Activated CD8-positive, alpha-beta memory T cell treated with anti-CD3 and anti-CD28 coated beads, Interleukin-2, amount 50 U/mL, for 24 hours (primary cell): ENCODE results near the gene TNS3.

Source experiments
- DNase-seq: peaks from one replicate; pipeline ENCODE4 v3.0.0-alpha.2; 2020; ENCODE audit errors: extremely low read depth

Gene TNS3

DNA sequence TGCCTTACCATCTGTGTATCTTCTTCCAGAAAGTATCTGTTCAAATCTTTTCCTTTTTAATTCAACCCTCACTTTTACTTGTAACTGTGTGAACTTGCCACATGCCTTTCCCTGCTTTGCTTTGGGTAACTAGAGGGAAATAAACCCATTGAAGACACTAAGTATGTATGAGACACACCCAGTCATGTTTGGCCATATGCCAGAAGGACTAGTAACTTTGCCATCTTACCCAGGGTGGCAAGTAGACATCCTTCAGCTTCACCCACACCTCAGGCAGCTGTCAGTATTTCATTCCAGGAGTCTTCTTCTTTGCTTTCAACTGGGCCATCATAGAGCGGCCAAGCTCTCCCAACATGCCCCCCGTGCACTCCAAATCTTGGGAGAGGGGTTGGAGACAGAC lies 323.1 kb downstream of the TNS3 start:
- no peak for DNase-seq

DNA sequence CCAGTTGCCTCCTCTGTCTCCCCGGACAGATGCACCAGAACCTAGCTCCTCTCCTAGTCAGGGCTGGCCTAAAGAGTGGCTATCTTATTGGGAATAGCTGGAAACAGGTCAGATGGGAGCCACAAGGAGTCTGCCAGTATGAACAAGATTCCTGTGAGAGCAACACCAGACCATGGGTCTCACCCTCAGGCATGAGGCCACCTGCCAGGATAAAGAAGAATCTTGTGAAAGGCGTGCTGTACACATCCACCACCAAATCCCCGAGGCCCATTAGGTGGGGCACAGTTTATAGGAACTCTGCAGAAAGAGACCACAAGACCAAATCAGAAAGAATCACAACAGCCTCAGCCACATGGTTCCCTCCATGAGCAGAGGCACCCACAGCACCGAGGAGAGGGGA lies 325.9 kb downstream of the TNS3 start:
- no peak for DNase-seq

DNA sequence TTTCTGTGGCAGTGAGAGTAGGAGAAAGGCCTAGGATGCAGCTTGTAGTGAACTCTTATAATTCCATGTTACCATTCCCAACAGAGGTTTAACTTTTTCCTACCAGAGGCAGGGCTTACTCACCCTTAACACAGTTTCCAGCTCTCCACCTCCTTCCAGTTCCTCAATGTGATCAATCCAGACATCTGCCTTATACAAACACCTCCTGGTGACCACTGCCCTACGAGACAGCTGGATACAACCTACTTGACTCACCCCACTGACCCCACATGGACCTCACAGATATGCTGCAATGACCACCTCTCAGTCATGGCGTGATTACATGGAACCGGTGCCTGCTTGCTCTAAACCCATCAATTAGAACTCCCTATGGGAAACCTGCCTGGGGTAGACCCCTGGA lies 326.5 kb downstream of the TNS3 start:
- DNase-seq: no peak

DNA sequence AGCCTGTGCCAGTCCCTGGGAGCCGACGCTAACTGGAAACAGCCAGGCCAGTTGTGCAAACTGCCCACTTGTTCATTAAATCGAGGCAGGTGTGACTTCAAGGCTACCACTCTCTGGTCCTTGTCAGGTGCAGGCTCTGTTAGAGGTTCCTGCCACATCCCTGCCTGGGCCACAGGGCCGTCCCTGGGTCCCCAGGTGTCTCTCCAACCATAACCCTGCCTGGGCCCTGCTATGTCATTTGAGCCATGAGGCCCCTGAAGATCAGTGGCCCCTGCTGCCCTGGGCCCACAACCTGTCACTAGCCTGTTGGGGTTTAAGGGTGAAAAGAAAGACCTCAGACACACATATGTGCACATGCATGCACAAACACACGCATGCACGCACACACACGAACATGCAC lies 326.9 kb downstream of the TNS3 start:
- DNase-seq: no peak

DNA sequence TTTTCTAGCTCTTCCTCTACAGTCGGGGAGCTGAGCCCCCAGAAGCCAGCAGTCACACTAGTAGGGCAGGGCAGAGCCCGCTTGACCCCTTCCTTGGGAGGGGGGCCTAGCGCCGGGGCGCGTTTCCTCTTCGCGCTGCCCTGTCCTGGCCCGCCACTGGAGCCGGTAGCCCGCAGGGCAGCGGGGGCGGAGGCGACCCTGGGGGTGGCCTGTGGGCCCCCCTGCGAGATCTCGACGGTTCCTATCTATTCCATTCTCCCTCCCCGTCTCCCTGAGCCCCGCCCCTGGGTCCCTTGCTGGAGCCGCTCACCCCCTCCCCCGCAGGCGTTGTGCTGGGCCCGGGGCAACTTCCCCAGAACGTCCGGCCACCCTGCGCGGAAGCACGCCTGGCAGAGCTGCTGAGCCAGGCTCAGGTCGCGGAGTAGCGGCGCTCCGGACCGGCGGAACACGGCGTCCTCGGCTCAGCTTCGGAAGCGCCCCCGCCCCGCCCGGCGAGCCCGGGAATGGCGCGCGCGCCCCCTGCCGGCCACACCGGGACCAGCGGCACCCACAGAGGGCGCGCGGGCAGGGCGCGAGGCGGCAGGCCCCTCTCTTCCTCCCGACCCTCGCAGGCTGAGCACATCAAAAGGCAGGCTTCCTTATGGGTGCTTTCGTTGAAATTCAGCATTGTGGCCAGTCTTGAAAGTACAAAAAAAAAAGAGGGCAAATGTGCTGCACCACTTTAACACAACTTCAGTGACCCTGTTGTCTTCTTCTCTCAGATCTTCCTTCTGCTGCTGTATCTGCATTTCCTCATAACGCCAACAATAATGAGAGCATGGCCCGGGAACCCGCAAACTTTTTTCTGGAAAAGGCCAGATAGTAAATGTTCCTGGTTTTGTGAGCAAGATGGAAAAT lies 327.6 kb downstream of the TNS3 start:
- no peak for DNase-seq

DNA sequence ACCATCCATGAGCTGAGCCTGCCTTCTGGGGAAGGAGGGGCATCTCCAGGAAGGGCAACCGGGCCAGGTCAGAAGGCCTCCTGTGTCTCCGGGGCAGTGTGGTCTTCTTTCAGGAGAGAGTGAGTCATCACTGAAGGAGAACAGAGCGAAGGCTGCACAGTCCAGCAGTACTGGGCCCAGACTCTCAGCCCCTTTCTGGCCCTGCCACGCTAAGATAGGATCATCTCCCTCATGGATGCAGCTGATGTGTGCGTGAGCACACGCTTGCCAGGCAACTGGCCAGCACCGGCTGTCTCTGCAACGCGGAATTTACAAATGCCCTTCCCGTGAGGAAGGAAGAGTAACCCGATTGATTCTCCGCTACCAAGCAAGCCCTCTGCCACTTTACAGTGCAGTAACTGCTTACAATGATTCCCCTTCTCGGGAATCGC lies 328.2 kb downstream of the TNS3 start:
- DNase-seq: no peak

DNA sequence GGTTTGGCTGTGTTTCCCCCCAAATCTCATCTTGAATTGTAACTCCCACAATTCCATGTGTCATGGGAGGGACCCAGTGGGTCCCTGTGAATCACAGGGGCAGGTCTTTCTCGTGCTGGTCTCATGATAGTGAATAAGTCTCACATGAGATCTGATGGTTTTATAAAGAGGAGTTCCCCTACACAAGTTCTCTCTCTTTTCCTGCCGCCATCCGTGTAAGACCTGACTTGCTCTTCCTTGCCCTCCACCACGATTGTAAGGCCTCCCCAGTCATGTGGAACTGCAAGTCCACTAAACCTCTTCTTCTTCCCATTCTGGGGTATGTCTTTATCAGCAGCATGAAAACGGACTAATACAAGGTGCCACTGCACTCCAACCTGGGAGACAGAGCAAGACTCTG lies 329.2 kb downstream of the TNS3 start:
- no peak for DNase-seq

DNA sequence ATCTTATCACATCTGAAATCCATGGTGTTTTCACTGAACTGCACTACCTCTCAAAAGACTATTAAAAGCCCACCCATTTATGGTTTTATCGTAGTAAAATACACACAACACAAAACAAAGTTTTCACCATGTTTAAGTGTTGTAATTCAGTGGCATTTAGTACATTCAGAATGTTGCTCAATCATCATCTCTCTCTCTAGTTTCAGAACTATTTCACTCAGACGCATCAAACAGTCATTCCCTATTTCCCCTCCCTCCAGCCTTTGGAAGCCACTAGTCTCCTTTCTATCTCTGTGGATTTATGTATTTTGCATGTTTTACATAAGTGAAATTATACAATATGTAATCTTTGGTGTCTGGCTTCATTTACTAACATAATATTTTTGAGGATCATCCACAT lies 332.6 kb downstream of the TNS3 start:
- DNase-seq: no peak

DNA sequence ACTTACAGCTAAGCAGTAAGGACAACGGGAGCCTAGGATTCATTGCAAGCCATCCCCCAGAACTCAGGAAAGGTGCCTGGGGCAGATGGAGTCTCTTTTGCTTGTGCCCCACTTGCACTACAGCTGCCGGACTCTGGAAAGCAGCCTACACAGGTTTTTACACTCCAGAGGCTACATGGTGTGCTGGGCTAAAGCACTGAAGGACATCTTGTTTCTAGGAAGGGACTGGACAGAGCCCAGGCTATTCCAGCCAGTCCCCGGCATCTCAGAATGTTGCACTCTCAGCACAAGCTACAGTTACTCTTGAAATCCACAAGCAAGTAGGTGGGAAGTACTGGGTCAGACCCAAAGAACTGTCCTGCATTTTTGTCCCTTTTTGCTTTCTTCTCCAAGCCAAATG lies 333.1 kb downstream of the TNS3 start:
- DNase-seq: no peak

DNA sequence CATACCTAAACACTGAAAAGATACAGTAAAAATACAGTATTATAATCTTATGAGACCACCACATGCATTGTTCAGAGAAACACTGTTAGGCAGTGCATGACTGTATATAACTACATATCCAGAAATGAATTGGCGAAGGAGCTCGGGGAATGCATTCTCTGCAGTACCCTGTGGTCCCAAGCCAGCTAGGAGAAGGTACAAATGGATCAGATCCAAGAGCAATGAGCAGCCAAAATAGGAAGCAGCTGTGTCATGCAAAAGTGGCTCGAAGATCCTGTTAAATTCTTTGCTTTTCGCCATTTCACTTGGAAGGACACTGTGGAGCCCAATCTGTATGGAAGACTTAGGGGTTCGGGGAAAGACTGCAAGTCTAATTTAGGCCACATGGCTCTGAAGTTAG lies 334.8 kb downstream of the TNS3 start:
- DNase-seq: no peak

DNA sequence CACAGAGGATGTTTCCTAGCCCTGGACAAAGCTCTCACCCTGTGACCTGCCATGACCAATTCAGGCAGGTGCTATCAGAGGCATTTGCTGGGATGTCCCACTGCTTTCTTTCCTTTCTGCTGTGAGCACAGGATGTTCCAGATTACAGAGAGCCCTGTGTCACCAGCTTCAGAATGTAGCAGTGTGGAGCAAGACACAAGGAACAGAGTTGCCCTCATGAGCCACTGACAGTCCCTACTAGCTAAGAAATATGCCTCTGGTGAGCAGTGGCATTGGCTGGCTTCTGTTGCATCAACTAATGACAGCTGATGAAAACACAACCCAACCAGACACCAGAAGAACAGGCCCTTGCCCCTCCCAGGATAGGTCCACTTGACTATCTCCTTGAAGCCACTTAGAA lies 337.2 kb downstream of the TNS3 start:
- DNase-seq: no peak

DNA sequence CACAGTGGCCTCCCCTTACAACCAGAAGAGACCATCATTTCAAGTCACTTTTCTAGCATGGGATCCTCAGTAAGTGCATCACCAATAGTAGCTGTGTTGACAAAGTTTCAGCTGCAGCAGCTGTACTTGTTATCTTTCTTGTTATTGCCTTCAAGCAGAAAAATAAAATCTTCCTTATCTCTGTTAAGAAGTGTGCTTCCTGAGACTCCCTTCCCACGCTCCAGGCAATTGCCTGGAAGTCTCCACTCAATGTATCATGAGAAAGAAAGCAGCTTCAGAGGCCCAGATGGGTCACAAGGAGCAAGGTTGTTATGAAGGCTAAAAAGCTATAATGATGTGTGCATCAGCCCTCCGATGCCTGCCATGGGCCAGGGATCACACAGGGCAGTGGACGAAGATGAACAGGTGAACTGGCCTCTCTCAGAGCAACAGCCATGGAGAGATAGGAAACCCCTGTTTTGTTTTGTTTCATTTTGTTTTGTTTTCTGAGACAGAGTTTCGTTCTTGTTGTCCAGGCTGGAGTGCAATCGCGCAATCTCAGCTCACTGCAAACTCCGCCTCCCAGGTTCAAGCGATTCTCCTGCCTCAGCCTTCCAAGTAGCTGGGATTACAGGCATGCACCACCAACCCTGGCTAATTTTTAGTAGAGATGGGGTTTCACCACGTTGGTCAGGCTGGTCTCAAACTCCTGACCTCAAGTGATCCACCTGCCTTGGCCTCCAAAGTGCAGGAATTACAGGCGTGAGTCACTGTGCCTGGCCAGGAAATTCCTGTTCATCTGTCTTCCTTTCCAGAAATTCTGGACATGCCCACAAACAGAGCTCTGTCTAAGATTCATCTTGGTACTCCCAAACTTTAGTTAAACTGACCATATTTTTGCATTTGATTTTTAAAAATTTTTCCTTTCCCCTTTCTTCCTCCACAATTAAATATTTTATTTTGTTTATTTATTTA lies 340.5 kb downstream of the TNS3 start:
- DNase-seq: no peak

DNA sequence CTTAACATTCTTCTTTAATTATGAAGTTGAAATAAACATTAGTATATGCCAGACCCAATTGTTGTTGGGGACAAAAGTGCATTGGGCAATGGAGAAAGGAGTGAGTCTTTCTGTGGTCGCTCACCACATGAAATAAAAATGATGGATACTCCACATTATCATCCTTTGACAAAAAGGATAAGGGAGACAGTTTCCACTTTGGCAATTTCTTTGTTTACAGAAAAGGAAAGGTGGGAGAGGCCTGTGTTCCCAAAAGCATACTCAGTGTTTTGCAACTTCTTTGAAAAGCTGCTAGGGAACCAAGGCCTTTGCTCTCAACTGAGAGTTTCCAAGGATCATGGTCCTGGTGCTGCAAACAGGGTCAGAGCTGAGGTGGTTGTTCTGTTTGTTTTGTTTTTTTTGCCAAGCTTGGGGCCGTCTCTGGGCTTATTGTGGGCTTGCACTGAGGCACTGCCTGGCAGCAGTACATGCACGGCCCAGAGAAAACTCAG lies 341.9 kb downstream of the TNS3 start:
- no peak for DNase-seq

DNA sequence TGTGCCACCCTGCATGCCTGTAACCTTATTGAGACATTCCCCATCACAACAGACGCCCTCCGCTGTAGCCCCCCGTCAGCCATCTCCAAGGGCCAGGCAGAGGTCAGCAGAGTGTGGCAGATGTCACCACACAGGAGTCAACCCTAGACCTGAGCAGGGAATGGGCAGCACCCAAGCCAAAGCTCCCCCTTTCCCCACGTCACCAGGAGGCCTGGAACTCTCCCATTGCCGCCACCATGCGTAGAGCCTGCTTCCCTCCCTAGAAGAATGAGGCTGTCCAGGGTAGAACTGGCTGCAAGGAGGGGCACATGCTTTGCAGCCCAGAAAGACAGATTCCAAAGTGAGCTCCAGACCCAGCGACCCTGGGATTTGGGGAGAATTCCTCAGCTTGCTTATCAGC lies 342.9 kb downstream of the TNS3 start:
- DNase-seq: no peak

DNA sequence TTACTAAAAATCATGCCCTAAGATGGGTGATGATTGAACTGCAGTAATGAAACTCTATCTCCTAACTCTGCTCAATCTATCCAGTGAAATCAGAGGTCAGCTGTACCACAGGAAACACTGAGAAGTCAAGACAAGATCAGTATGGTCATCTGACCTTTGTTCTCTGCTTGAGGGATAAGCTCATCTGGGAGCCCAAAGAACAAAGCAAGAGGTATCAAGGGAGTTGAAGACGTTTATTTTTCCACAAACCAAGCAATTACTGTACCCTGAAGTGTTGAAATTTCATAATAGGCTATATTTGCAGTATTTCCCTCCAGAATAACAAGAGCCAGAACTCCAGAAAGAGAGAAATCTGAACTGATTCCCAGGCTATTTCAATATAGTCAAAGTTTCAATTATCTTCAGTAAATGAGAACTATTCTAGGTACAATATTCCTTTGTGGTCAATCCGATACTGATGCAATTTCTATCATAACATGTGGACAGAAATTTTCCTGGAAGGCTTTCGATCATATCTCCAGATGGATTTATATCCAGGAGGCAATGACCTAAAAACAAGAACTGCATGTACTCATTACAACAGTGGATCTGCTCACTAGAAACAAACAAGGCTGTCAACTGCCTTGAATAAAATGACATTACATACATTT lies 345.3 kb downstream of the TNS3 start:
- no peak for DNase-seq

DNA sequence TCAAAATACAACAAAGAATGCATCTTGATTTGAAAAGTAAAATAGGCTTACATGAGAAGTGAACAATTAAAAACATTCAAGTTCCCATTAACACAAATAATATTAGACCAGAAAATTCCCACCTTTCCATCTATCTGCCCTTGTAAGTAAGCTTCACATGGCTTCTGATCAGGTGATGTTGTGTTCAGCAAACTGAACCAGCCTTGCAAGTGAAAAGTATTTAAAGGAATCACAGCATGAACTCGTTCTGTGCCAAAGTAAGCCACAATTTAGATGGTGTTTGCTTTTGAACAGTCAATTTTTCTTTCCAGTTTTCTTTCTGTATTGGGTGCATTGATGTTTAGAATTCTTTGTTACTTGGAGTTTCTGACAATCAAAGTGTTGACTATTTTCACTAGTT lies 347.9 kb downstream of the TNS3 start:
- DNase-seq: no peak

DNA sequence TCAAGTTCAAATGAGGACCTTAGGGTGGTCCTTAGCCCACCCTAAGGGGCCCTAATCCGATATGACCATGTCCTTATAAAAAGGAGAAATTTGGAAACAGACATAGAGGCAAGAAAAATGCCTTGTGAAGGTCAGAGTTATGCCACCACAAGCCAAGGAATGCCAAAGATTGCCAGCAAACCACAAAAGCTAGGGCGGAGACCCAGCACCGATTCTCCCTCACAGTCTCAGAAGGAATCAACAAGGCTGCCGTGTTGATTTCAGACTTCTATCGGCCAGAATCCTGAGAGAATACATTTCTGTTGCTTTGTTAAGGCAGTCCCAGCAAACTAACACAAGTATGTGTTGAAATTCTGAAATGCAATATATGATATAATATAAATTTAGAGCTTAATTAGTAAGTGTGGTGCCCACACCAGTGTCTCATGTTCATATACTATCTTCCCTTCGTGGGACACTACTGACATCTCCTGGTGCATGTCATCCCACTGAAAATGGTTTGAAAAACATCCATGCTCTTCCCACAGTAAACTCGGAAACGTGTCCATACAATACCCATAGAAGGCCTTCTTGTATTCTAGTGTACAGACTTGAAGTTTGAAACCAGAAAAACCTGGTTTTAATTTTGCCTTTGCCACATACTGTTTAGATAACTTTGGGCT lies 349.0 kb downstream of the TNS3 start:
- DNase-seq: no peak

DNA sequence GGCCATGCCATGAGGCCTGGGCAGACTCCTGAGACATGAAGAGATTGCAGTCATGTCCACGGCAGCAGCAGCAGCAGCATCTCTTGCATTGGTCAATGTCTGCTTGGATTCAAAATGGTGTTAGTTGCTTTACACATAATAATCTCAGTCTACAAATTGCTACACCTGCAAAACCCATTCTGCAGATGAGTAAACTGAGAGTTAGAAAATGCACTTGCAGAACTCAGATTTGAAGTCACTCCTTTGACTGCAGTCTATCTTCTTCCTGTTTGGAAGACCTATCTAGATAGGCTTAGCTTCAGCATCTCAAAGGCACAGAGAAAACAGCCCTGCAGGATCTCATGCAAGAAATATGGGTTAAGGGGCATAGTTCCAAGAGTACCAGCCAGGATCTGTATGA lies 350.3 kb downstream of the TNS3 start:
- DNase-seq: no peak

DNA sequence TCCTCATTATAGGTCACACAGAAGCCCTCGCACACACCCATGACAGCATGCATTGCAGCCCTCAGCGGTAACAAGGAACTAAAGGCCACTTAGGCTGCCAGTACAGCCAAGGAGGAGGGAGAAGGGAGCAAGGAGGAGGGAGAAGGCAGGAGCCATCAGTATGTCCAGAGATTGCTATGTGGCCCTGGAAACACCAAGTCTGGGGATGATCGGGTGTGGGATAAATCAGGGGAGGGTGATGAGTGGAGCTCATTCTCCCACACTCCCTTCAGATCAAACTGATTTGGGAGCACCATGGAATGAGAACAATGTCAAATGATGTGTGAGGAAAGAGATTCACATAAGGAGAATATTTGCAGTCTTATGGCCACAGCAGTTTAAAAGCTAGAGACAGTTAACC lies 350.9 kb downstream of the TNS3 start:
- no peak for DNase-seq

DNA sequence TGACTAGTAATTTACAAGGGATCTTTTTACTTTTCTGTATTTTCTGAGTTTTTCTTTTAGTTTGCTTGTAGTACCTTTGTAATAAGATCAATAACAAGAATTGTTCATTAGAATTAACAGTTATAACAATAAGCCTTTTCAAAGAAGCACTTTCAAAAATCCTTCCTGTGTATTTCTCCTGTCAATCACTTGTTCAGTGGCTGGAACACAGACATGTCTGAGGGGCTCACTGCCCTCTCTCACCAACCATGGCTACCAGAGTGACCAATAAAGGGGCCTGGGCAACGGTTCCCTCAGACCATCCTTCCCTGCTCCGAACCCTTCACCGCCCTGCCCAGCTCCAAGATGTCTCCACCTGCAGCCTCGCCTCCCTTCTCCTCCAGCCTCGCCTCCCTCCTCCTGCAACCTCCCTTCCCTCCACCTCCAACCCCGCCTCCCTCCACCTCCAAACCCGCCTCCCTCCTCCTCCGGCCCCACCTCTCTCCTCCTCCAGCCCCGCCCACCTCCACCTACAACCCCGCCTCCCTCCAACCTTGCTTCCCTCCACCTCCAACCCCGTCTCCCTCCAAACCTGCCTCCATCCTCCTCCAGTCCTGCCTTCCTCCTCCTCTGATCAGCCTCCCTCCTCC lies 353.4 kb downstream of the TNS3 start:
- no peak for DNase-seq

DNA sequence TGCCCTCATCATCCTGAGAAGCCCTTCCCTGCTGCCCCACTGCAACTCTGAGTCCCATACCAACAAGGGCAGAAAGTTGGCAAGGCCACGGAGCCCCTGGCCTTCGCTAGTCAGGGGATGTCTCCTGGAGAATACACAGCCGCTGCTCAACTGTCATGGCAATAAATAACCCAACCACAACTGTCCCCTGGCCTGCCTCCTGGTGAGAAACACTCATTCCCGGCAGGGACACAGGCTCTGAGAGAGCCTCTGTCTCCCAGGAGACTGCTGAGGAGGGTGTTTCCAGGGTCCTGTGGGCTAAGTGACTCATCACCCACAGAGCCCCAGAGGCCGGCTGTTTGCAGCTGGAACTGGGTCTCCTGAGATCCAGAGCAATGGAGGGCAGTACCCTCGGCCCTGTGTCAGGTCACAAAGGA lies 354.1 kb downstream of the TNS3 start:
- DNase-seq: no peak
